GM08714 (cell line): Measurements from ENCODE around the gene ANKRD11.
A peak's percentile ranks its signal among the peaks of the same experiment; 100 is the strongest.
"Not testable (repeated sequence)": the region's sequence is repeated elsewhere in the genome, so short reads cannot be mapped to it uniquely, and the experiment has no call there.

ENCODE experiments used
- H3K4me3 ChIP-seq: fragments of 200-500 bp; sonication (Bioruptor generic); 2 replicates; pipeline ENCODE4 v1.5.1; 2014; ENCODE audit warnings: mild to moderate bottlenecking, low read length, inconsistent platforms
- ZNF274 ChIP-seq: IDR thresholded peaks from 2 replicates; pipeline ENCODE4 v1.6.1; 2012; ENCODE audit warnings: mild to moderate bottlenecking, low read depth, low read length

Gene ANKRD11

GRCh38 chr16:89331371-89332109 lies 158.8 kb downstream of the ANKRD11 start:
- no peak overlapping the region for H3K4me3 ChIP-seq
- TF ChIP-seq ZNF274 = no peak

DNA sequence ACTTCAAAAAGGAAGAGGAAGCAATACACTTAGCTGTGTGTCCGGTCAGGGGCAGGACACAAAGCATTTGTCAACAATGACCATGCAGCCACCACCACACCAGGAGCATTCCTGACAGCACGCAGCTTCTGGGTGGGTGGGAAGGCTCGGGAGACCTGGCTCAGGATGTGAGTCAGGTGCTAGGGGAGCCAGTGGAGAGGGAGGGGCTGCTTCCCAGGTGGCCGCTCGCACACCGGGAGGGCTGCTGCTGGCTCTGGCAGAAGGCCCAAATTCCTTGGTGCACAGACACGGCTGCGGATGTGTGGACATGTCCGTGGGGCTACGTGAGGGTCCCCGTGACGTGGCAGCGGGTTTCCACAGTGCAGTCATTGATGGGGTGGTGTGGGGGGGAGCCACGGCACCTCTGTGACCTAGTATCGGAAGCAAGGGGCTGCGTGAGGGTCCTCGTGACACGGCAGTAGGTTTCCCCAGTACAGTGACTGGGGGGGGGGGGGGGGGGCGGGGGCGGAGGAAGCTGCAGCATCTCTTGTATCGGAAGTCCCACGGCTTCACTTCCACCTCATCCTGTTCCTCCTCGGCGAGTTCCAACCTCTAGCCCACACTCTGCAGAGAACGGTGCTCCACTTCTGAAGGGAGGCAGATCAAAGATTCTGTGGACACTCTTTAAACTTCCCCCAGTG lies 160.0 kb downstream of the ANKRD11 start:
- H3K4me3 ChIP-seq = no peak overlapping the region
- no peak for TF ChIP-seq ZNF274

DNA sequence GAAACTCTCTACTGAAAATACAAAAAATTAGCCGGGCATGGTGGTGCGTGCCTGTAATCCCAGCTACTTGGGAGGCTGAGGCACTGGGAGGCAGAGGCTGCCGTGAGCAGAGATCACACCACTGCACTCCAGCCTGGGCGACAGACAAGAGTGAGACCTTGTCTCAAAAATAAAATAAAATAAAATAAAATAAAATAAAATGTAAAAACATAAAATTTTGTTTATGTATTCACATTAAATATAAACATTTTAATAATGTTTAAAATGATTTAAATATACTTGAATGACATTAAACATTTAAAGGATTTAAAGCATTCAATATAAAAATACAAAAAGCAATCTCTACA lies 160.6 kb downstream of the ANKRD11 start:
- H3K4me3 ChIP-seq = not testable (repeated sequence)

DNA sequence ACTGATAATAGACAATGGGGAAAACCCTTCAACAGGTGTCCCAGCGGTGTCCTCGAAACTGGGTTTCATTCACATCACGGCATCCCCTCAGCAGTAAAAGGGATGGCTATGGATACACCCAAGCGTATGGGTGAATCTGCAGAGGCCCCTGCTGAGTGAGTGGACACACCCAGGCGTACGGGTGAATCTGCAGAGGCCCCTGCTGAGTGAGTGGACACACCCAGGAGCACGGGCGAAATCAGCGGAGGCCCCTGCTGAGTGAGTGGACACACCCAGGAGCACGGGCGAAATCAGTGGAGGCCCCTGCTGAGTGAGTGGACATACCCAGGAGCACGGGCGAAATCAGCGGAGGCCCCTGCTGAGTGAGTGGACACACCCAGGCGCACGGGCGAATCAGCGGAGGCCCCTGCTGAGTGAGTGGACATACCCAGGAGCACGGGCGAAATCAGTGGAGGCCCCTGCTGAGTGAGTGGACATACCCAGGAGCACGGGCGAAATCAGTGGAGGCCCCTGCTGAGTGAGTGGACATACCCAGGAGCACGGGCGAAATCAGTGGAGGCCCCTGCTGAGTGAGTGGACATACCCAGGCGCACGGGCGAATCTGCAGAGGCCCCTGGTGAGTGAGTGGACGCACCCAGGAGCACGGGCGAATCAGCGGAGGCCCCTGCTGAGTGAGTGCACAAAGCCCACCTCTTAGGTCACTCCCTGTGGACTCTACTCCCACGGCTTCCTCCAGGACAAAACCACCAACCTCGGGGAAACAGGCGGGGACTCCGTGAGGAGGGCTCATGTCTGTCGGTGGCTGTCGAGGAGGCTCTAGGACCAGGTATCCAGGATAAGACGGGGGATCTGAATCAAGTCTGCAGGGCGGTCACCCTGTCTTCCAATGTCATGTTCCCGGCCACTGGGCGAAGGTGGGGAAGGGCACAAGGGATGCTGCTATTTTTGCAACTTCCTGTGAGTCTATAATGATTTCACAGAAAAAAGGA lies 161.7 kb downstream of the ANKRD11 start:
- not testable (repeated sequence) for H3K4me3 ChIP-seq

- H3K4me3 ChIP-seq = no peak overlapping the region
- no peak for TF ChIP-seq ZNF274
These were observed 163.6 kb downstream of the ANKRD11 start for GRCh38 chr16:89326721-89327120.

GRCh38 chr16:89325861-89326471 lies 164.4 kb downstream of the ANKRD11 start:
- TF ChIP-seq ZNF274 = no peak
- H3K4me3 ChIP-seq = peak overlapping the region; percentile 3; the same call in 1 of the 2 replicates

DNA sequence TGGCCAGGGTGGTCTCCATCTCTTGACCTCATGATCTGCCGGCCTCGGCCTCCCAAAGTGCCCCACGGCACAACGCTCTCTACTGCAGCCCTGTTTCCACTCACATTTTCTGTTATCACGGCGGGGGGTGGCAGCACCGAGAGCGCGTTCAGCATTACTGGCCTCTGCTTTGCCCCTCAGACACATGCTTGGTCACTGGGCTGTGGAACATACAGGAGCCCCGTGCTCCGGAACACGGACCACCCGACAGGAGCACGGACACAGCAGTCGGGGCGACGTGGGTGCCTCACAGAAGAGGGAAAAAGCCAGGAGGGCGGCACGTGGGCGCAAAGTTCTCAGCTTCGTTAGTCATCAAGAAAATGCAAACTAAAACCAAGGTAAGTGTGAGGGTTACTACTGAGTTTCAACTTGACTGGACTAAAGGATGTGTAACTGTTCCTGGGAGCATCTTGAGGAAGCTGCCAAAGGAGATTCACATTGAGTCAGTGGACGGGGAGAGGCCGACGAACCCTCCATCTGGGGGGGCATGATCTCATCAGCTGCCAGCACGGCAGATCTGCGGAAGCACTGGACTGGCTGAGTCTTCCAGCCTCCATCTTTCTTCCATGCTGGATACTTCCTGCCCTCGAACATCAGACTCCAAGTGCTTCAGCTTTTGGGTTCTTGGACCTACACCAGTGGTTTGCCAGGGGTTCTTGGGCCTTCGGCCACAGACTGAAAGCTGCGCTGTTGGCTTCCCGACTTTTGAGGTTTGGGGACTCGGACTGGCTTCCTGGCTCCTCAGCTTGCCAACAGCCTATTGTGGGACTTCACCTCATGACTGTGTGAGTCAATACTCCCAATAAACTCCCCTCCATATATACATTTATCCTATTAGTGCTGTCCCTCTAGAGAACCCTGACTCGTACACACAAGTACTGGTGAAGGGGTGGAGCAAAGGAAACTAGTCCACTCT lies 166.0 kb downstream of the ANKRD11 start:
- H3K4me3 ChIP-seq = no peak overlapping the region
- TF ChIP-seq ZNF274 = no peak

DNA sequence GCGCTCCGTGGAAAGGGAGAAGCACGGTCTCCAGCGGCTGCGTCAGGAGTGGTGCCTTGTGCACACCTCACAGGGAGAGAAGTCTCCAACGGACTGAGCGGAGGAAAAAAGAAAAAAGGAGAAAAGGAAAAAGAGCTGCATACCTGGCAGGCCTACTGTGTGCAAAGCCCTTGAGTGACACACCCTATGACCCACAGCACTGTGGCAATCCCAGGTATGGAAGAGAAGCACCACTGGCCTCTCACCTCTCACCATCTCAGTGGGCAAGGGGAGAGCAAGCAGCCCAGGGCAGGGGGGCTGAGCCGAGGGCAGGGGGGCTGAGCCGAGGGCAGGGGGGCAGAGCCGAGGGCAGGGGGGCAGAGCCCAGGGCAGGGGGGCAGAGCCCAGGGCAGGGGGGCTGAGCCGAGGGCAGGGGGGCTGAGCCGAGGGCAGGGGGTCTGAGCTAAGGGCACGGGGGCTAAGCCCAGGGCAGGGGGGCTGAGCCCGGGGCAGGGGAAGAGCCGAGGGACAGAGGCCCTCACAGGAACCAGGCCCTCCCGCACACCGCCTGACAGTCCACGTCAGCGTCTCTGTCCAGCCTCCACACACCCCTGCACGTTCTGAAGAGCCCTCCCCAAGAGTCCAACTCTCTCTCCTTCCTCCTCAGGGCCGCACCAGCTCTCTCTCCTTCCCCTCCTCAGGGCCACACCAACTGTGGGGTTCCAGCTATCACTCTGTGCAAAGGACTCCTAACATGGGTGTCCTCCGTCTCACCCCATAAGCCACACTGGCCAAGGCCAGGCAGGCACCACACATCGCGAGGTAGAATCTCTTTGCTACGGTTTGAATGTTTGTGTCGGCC lies 167.0 kb downstream of the ANKRD11 start:
- no peak for TF ChIP-seq ZNF274
- no peak overlapping the region for H3K4me3 ChIP-seq

GRCh38 chr16:89322321-89323119 lies 167.8 kb downstream of the ANKRD11 start:
- no peak for TF ChIP-seq ZNF274
- no peak overlapping the region for H3K4me3 ChIP-seq

- H3K4me3 ChIP-seq = no peak overlapping the region
- no peak for TF ChIP-seq ZNF274
These were observed 169.4 kb downstream of the ANKRD11 start for GRCh38 chr16:89320782-89321501.

- no peak for TF ChIP-seq ZNF274
- no peak overlapping the region; the same call in 1 of the 2 replicates for H3K4me3 ChIP-seq
These were observed 170.2 kb downstream of the ANKRD11 start for GRCh38 chr16:89319886-89320781.
